ENCODE data around the gene TSEN34. TPM values are rescaled to one million over a fixed set of nuclear protein-coding genes. Genes with fewer than 3 reads are reported as not detected.
"Not testable (repeated sequence)": the region's sequence is repeated elsewhere in the genome, so short reads cannot be mapped to it uniquely, and the experiment has no call there.

The TSEN34 gene
- total RNA-seq, 1 donor from 2014 or later = 52.6 TPM

GRCh38 chr19:54209058-54209810 is 18.1 kb downstream of the TSEN34 start:
- no peak for FAIRE-seq

GRCh38 chr19:54209811-54210494 is 18.8 kb downstream of the TSEN34 start:
- Histone ChIP-seq H3K36me3 (ENCODE audit: insufficient read depth, low read length) (peaks cover 24% of the 10 kb centered on the region), H3K4me2 (ENCODE audit: low read length) (peak overlapping the region; percentile 45), H4K20me1 (ENCODE audit: insufficient read depth, low read length) (peaks cover 82% of the 10 kb centered on the region), H3K4me3 (ENCODE audit: insufficient read depth, low read depth, low read length) (no peak overlapping the region), H3K9me3 (ENCODE audit: insufficient read depth, low read depth, low read length) (no peaks in the 10 kb centered on the region), H3K27me3 (ENCODE audit: insufficient read depth, low read length) (no peaks in the 10 kb centered on the region), H3K9ac (ENCODE audit: low read length) (peak overlapping the region; percentile 61), H2AFZ (ENCODE audit: low read depth, low read length) (no peak overlapping the region), H3K79me2 (ENCODE audit: insufficient read depth, low read length) (peaks cover 45% of the 10 kb centered on the region), H3K4me1 (ENCODE audit: insufficient read depth, low read length) (peaks cover 34% of the 10 kb centered on the region), H3K27ac (ENCODE audit: low read depth, low read length) (peak overlapping the region; percentile 41)
- peak; percentile 96 for DNase-seq (ENCODE audit: low read depth)
- peak; percentile 98 for FAIRE-seq
- H3K36me3 Mint-ChIP-seq (ENCODE audit: low read depth, unreplicated experiment) = peaks cover 17% of the 10 kb centered on the region
- TF ChIP-seq EZH2 (IDR thresholded peaks at IDR 0.05; ENCODE audit: insufficient read depth, low read length) = no peak
- no peaks in the 10 kb centered on the region for H3K9me3 Mint-ChIP-seq (ENCODE audit: unreplicated experiment)
- H3K4me3 Mint-ChIP-seq (ENCODE audit: unreplicated experiment) = peak overlapping the region; percentile 51
- H3K27ac Mint-ChIP-seq (ENCODE audit: unreplicated experiment) = peak overlapping the region; percentile 54
- H3K27me3 Mint-ChIP-seq (ENCODE audit: low read depth, unreplicated experiment) = no peaks in the 10 kb centered on the region
- peaks cover 29% of the 10 kb centered on the region for H3K4me1 Mint-ChIP-seq (ENCODE audit: low read depth, unreplicated experiment)

More at GRCh38 chr19:54209058-54209810, 18.1 kb downstream of the TSEN34 start:
- H3K27me3 ChIP-seq (ENCODE audit: insufficient read depth, low read length) = no peaks in the 10 kb centered on the region
- H3K4me2 ChIP-seq (ENCODE audit: low read length) = peak overlapping the region; percentile 45
- TF ChIP-seq CTCF (IDR thresholded peaks at IDR 0.05; ENCODE audit: insufficient read depth, low read depth, low read length) = no peak
- TF ChIP-seq EZH2 (IDR thresholded peaks at IDR 0.05; ENCODE audit: insufficient read depth, low read length) = no peak
- no peak for DNase-seq (ENCODE audit: low read depth)
- H3K4me3 Mint-ChIP-seq (ENCODE audit: unreplicated experiment) = no peak overlapping the region
- H3K4me1 ChIP-seq (ENCODE audit: insufficient read depth, low read length) = peaks cover 41% of the 10 kb centered on the region
- peaks cover 89% of the 10 kb centered on the region for H4K20me1 ChIP-seq (ENCODE audit: insufficient read depth, low read length)
- peak overlapping the region; percentile 61 for H3K9ac ChIP-seq (ENCODE audit: low read length)
- peaks cover 31% of the 10 kb centered on the region for H3K36me3 ChIP-seq (ENCODE audit: insufficient read depth, low read length)
- H3K36me3 Mint-ChIP-seq (ENCODE audit: low read depth, unreplicated experiment) = peaks cover 21% of the 10 kb centered on the region
- peaks cover 52% of the 10 kb centered on the region for H3K79me2 ChIP-seq (ENCODE audit: insufficient read depth, low read length)
- H2AFZ ChIP-seq (ENCODE audit: low read depth, low read length) = no peak overlapping the region
- no peak overlapping the region for H3K27ac Mint-ChIP-seq (ENCODE audit: unreplicated experiment)
- no peaks in the 10 kb centered on the region for H3K9me3 Mint-ChIP-seq (ENCODE audit: unreplicated experiment)
- peak overlapping the region; percentile 41 for H3K27ac ChIP-seq (ENCODE audit: low read depth, low read length)
- no peak overlapping the region for H3K4me3 ChIP-seq (ENCODE audit: insufficient read depth, low read depth, low read length)
- H3K27me3 Mint-ChIP-seq (ENCODE audit: low read depth, unreplicated experiment) = no peaks in the 10 kb centered on the region
- H3K4me1 Mint-ChIP-seq (ENCODE audit: low read depth, unreplicated experiment) = peaks cover 32% of the 10 kb centered on the region
- no peaks in the 10 kb centered on the region for H3K9me3 ChIP-seq (ENCODE audit: insufficient read depth, low read depth, low read length)

GRCh38 chr19:54211235-54211634 is 20.1 kb downstream of the TSEN34 start:
- peaks cover 32% of the 10 kb centered on the region for H3K4me1 ChIP-seq (ENCODE audit: insufficient read depth, low read length)
- no peaks in the 10 kb centered on the region for H3K27me3 ChIP-seq (ENCODE audit: insufficient read depth, low read length)
- Mint-ChIP-seq H3K27me3 (ENCODE audit: low read depth, unreplicated experiment) (no peaks in the 10 kb centered on the region), H3K9me3 (ENCODE audit: unreplicated experiment) (no peaks in the 10 kb centered on the region), H3K4me3 (ENCODE audit: unreplicated experiment) (no peak overlapping the region), H3K27ac (ENCODE audit: unreplicated experiment) (no peak overlapping the region), H3K4me1 (ENCODE audit: low read depth, unreplicated experiment) (peaks cover 23% of the 10 kb centered on the region), H3K36me3 (ENCODE audit: low read depth, unreplicated experiment) (peaks cover 11% of the 10 kb centered on the region)
- no peak overlapping the region for H3K4me3 ChIP-seq (ENCODE audit: insufficient read depth, low read depth, low read length)
- H3K27ac ChIP-seq (ENCODE audit: low read depth, low read length) = no peak overlapping the region
- H4K20me1 ChIP-seq (ENCODE audit: insufficient read depth, low read length) = peaks cover 69% of the 10 kb centered on the region
- H2AFZ ChIP-seq (ENCODE audit: low read depth, low read length) = no peak overlapping the region
- no peak overlapping the region for H3K4me2 ChIP-seq (ENCODE audit: low read length)
- H3K79me2 ChIP-seq (ENCODE audit: insufficient read depth, low read length) = peaks cover 32% of the 10 kb centered on the region
- TF ChIP-seq EZH2 (IDR thresholded peaks at IDR 0.05; ENCODE audit: insufficient read depth, low read length) = no peak
- no peak for TF ChIP-seq CTCF (IDR thresholded peaks at IDR 0.05; ENCODE audit: insufficient read depth, low read depth, low read length)
- peaks cover 17% of the 10 kb centered on the region for H3K36me3 ChIP-seq (ENCODE audit: insufficient read depth, low read length)
- DNase-seq (ENCODE audit: low read depth) = no peak
- H3K9me3 ChIP-seq (ENCODE audit: insufficient read depth, low read depth, low read length) = no peaks in the 10 kb centered on the region
- FAIRE-seq = no peak
- H3K9ac ChIP-seq (ENCODE audit: low read length) = no peak overlapping the region

- not testable (repeated sequence) for H3K27ac Mint-ChIP-seq (ENCODE audit: unreplicated experiment); H3K9me3 Mint-ChIP-seq (ENCODE audit: unreplicated experiment); H3K9me3 ChIP-seq (ENCODE audit: insufficient read depth, low read depth, low read length); H3K36me3 ChIP-seq (ENCODE audit: insufficient read depth, low read length); H3K27me3 Mint-ChIP-seq (ENCODE audit: low read depth, unreplicated experiment); H3K4me2 ChIP-seq (ENCODE audit: low read length); H3K27me3 ChIP-seq (ENCODE audit: insufficient read depth, low read length); H3K27ac ChIP-seq (ENCODE audit: low read depth, low read length); H3K79me2 ChIP-seq (ENCODE audit: insufficient read depth, low read length); DNase-seq (ENCODE audit: low read depth); H2AFZ ChIP-seq (ENCODE audit: low read depth, low read length); H3K4me3 Mint-ChIP-seq (ENCODE audit: unreplicated experiment); FAIRE-seq; H3K4me3 ChIP-seq (ENCODE audit: insufficient read depth, low read depth, low read length); H3K9ac ChIP-seq (ENCODE audit: low read length)
- Mint-ChIP-seq H3K36me3 (ENCODE audit: low read depth, unreplicated experiment) (peaks cover 12% of the 10 kb centered on the region), H3K4me1 (ENCODE audit: low read depth, unreplicated experiment) (peaks cover 14% of the 10 kb centered on the region)
- H4K20me1 ChIP-seq (ENCODE audit: insufficient read depth, low read length) = peaks cover 43% of the 10 kb centered on the region
- peaks cover 18% of the 10 kb centered on the region for H3K4me1 ChIP-seq (ENCODE audit: insufficient read depth, low read length)
Observed at GRCh38 chr19:54214217-54214616, 23.1 kb downstream of the TSEN34 start.

Measured in astrocyte (in vitro differentiated cells and primary cell).